ENCODE results near the gene GRIP2. TPM values are rescaled to one million over a fixed set of nuclear protein-coding genes. Genes with fewer than 3 reads are reported as not detected.

GRIP2 gene
- total RNA-seq, 1 donor from 2014 or later: 11.2 TPM

- no peaks in the 10 kb centered on the region for H3K36me3 Mint-ChIP-seq (ENCODE audit: insufficient read depth)
- no peaks in the 10 kb centered on the region for H3K9me3 Mint-ChIP-seq (ENCODE audit: low read depth)
- TF ChIP-seq, protein P1, sequence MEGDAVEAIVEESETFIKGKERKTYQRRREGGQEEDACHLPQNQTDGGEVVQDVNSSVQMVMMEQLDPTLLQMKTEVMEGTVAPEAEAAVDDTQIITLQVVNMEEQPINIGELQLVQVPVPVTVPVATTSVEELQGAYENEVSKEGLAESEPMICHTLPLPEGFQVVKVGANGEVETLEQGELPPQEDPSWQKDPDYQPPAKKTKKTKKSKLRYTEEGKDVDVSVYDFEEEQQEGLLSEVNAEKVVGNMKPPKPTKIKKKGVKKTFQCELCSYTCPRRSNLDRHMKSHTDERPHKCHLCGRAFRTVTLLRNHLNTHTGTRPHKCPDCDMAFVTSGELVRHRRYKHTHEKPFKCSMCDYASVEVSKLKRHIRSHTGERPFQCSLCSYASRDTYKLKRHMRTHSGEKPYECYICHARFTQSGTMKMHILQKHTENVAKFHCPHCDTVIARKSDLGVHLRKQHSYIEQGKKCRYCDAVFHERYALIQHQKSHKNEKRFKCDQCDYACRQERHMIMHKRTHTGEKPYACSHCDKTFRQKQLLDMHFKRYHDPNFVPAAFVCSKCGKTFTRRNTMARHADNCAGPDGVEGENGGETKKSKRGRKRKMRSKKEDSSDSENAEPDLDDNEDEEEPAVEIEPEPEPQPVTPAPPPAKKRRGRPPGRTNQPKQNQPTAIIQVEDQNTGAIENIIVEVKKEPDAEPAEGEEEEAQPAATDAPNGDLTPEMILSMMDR (IDR thresholded peaks at IDR 0.05; ENCODE audit: unreplicated experiment): no peak
- H3K27ac Mint-ChIP-seq: no peak overlapping the region
- no peaks in the 10 kb centered on the region for H3K27me3 Mint-ChIP-seq
- no peaks in the 10 kb centered on the region for H3K4me1 Mint-ChIP-seq (ENCODE audit: low read depth)
- H3K4me3 Mint-ChIP-seq (ENCODE audit: low read depth): no peak overlapping the region
- DNase-seq (ENCODE audit: low spot score, unreplicated experiment): no peak
Measured at GRCh38 chr3:14536055-14536815, 3.9 kb downstream of the GRIP2 start.

- no peaks in the 10 kb centered on the region for H3K9me3 Mint-ChIP-seq (ENCODE audit: low read depth)
- no peak for DNase-seq (ENCODE audit: low spot score, unreplicated experiment)
- no peaks in the 10 kb centered on the region for H3K36me3 Mint-ChIP-seq (ENCODE audit: insufficient read depth)
- TF ChIP-seq, protein P1 (IDR thresholded peaks at IDR 0.05; ENCODE audit: unreplicated experiment): no peak
- no peak overlapping the region for H3K4me3 Mint-ChIP-seq (ENCODE audit: low read depth)
- no peaks in the 10 kb centered on the region for H3K27me3 Mint-ChIP-seq
- no peaks in the 10 kb centered on the region for H3K4me1 Mint-ChIP-seq (ENCODE audit: low read depth)
- H3K27ac Mint-ChIP-seq: no peak overlapping the region
Measured at GRCh38 chr3:14535616-14536015, 4.5 kb downstream of the GRIP2 start.

DNA sequence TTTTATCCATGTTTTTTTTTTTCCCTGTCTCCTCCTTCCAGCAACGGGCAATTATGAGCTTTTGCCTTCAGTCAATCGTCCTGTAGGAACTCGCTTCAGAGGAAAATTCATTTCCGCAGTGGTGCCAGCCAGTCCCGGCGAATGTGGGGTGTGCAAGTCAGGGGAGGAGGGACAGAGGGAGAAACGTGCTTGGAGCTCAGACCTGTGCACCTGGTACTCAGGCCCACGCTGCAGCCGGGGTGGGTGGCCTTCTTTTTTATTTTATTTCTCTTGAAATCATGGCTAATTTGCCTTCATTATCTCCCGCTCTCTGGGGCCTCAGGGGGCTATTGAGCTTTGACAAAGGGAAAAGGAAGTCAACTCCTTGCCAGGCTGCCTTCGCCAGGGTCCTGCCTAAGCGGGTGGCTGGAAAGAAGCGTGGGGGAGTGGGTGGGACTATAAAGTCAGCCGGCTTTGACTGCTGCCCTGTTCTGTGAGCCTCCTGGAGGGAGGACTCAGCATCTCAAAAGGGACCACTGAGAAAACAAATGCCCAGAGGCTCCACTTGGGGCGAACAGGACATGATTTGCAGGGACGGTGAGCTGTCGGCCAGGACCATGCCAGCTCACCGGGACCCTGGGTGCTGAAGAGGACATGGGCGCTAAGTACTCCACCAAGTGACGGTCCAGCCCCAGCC lies 5.5 kb downstream of the GRIP2 start:
- no peak for DNase-seq (ENCODE audit: low spot score, unreplicated experiment)
- Mint-ChIP-seq H3K9me3 (ENCODE audit: low read depth) (peaks cover 4% of the 10 kb centered on the region), H3K4me1 (ENCODE audit: low read depth) (no peaks in the 10 kb centered on the region), H3K36me3 (ENCODE audit: insufficient read depth) (no peaks in the 10 kb centered on the region), H3K4me3 (ENCODE audit: low read depth) (no peak overlapping the region), H3K27me3 (no peaks in the 10 kb centered on the region), H3K27ac (no peak overlapping the region)
- TF ChIP-seq, protein P1 (IDR thresholded peaks at IDR 0.05; ENCODE audit: unreplicated experiment): no peak

GRCh38 chr3:14533457-14533958 lies 6.6 kb downstream of the GRIP2 start:
- H3K4me3 Mint-ChIP-seq (ENCODE audit: low read depth): no peak overlapping the region
- H3K27ac Mint-ChIP-seq: no peak overlapping the region
- TF ChIP-seq, protein P1 (IDR thresholded peaks at IDR 0.05; ENCODE audit: unreplicated experiment): no peak

DNA sequence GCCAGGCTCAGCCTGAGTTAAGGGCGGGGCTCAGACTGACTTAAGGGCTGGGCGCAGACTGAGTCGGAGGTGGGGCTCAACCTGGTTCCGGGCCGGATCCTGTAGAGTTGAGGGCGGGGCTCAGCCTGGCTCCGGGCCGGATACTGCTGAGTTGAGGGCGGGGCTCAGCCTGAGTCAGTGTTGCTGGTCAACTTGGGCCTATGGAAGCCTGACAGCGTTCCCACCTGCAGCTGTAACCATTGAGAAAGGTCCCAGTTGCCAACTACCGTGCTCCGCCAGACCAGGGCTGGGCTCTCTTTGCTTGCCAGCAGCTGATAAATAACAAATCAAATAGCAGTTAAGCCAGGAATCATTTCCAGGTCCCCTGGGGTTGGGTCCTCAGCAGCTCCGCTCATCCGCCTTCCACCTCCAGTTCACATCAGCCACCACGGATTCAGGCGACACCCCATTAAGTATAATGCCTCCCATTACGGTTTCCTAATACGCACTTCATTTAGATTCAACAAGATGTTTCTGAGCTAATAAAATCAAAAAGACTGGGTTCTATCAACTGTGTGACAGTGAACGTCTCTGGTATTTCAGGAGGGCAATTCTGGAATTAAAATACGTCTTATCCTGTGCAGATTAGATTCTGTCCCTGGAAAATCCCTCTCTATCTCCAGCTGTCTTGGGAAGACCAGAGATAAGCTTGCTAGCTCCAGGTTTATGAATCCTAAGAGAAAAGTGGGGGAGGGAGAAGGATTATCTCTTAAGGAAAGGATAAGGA lies 7.3 kb downstream of the GRIP2 start:
- H3K4me3 Mint-ChIP-seq (ENCODE audit: low read depth): no peak overlapping the region
- H3K27ac Mint-ChIP-seq: no peak overlapping the region
- no peaks in the 10 kb centered on the region for H3K4me1 Mint-ChIP-seq (ENCODE audit: low read depth)
- TF ChIP-seq, protein P1 (IDR thresholded peaks at IDR 0.05; ENCODE audit: unreplicated experiment): no peak
- no peak for DNase-seq (ENCODE audit: low spot score, unreplicated experiment)
- peaks cover 4% of the 10 kb centered on the region for H3K9me3 Mint-ChIP-seq (ENCODE audit: low read depth)
- peaks cover 1% of the 10 kb centered on the region for H3K36me3 Mint-ChIP-seq (ENCODE audit: insufficient read depth)
- H3K27me3 Mint-ChIP-seq: peaks cover 2% of the 10 kb centered on the region

More at GRCh38 chr3:14533457-14533958, 6.6 kb downstream of the GRIP2 start:
- Mint-ChIP-seq H3K4me1 (ENCODE audit: low read depth) (no peaks in the 10 kb centered on the region), H3K36me3 (ENCODE audit: insufficient read depth) (peaks cover 1% of the 10 kb centered on the region), H3K27me3 (no peaks in the 10 kb centered on the region), H3K9me3 (ENCODE audit: low read depth) (peaks cover 4% of the 10 kb centered on the region)
- DNase-seq (ENCODE audit: low spot score, unreplicated experiment): no peak

Measured in progenitor cell of endocrine pancreas (in vitro differentiated cells).